Adipose tissue (tissue), 3 donors: ENCODE data around the gene RPEL1. TPM values are rescaled to one million over a fixed set of nuclear protein-coding genes. Genes with fewer than 3 reads are reported as not detected.
"Not testable (repeated sequence)": the region's sequence is repeated elsewhere in the genome, so short reads cannot be mapped to it uniquely, and the experiment has no call there.

Experiments
- H3K27ac ChIP-seq: one replicate; pipeline ENCODE4 v1.5.1; 2013; ENCODE audit warnings: low read depth, low read length
- WGBS, 3 donors: extraction: QIAGEN DNeasy Blood & Tissue Kit; methylation state at CpG; one replicate each; pipeline ENCODE4 v1.1.7; 2013; 5-methylcytosine and 5-hydroxymethylcytosine counted together
- polyA plus RNA-seq, 3 donors: library from polyadenylated mRNA; stranded (reverse); fragments of 200-250 nt; gene quantifications; one replicate each; pipeline ENCODE4 v1.2.3, GENCODE V29; 2013
- donor health status: healthy with polysubstance abuse.
- donor health status: Bipolar disorder and iron deficiency.
- donor health status: healthy.

RPEL1 gene
- polyA plus RNA-seq, result not detected

- H3K27ac ChIP-seq, result not testable (repeated sequence)
- WGBS, 3 donors, result 86 to 92% (median 88%) methylated on average over 7 of the region's 7 CpGs
These were observed at the start of gene RPEL1 for GRCh38 chr10:103245587-103245986. Gene RPEL1, plus strand, starts transcription at chr10:103245887. Its CDS starts 110 bp downstream, at chr10:103245997.

GRCh38 chr10:103196516-103196915 is 49.2 kb upstream of the RPEL1 start:
- 57 to 73% (median 64%) methylated on average over 2 of the region's 2 CpGs for WGBS, 3 donors
- H3K27ac ChIP-seq, result no peak overlapping the region

- WGBS, 3 donors, result 58 to 78% (median 68%) methylated on average over 3 of the region's 3 CpGs
- no peak overlapping the region for H3K27ac ChIP-seq
These were observed 48.5 kb upstream of the RPEL1 start for GRCh38 chr10:103197174-103197573.

GRCh38 chr10:103197903-103198302 is 47.8 kb upstream of the RPEL1 start:
- H3K27ac ChIP-seq, result peak overlapping the region; percentile 49
- WGBS, 3 donors, result 35 to 63% (median 50%) methylated on average over 2 of the region's 2 CpGs

GRCh38 chr10:103198648-103199047 is 47.0 kb upstream of the RPEL1 start:
- no peak overlapping the region for H3K27ac ChIP-seq
- 84 to 87% (median 86%) methylated on average over 8 of the region's 8 CpGs for WGBS, 3 donors

GRCh38 chr10:103199488-103199887 is 46.2 kb upstream of the RPEL1 start:
- no peak overlapping the region for H3K27ac ChIP-seq
- 60 to 85% (median 62%) methylated on average over 1 of the region's 1 CpG for WGBS, 3 donors

- no peak overlapping the region for H3K27ac ChIP-seq
- 53 to 81% (median 60%) methylated on average over 7 of the region's 7 CpGs for WGBS, 3 donors
These were observed 43.4 kb upstream of the RPEL1 start for GRCh38 chr10:103202319-103202718.

GRCh38 chr10:103203466-103203865 is 42.2 kb upstream of the RPEL1 start:
- 92 to 99% (median 98%) methylated on average over 3 of the region's 3 CpGs for WGBS, 3 donors
- no peak overlapping the region for H3K27ac ChIP-seq

- no peak overlapping the region for H3K27ac ChIP-seq
- 57 to 81% (median 79%) methylated on average over 8 of the region's 8 CpGs for whole genome bisulfite sequencing, 3 donors
These were observed 41.1 kb upstream of the RPEL1 start for GRCh38 chr10:103204353-103205255.

GRCh38 chr10:103205401-103205800 is 40.3 kb upstream of the RPEL1 start:
- 74 to 89% (median 85%) methylated on average over 4 of the region's 4 CpGs for WGBS, 3 donors
- not testable (repeated sequence) for H3K27ac ChIP-seq

GRCh38 chr10:103206715-103207114 is 39.0 kb upstream of the RPEL1 start:
- 69 to 76% (median 72%) methylated on average over 3 of the region's 3 CpGs for WGBS, 3 donors
- not testable (repeated sequence) for H3K27ac ChIP-seq

- WGBS, 3 donors, result 59 to 72% (median 68%) methylated on average over 2 of the region's 2 CpGs
- no peak overlapping the region for H3K27ac ChIP-seq
These were observed 38.5 kb upstream of the RPEL1 start for GRCh38 chr10:103207141-103207540.

- H3K27ac ChIP-seq, result not testable (repeated sequence)
- WGBS, 3 donors, result 54 to 65% (median 59%) methylated on average over 3 of the region's 3 CpGs
These were observed 38.0 kb upstream of the RPEL1 start for GRCh38 chr10:103207643-103208042.

- H3K27ac ChIP-seq, result not testable (repeated sequence)
- 92% methylated on average over 4 of the region's 4 CpGs for WGBS, 3 donors
These were observed 35.4 kb upstream of the RPEL1 start for GRCh38 chr10:103210262-103210661.

GRCh38 chr10:103215601-103216000 is 30.1 kb upstream of the RPEL1 start:
- 84 to 93% (median 91%) methylated on average over 5 of the region's 5 CpGs for WGBS, 3 donors

GRCh38 chr10:103216362-103216761 is 29.3 kb upstream of the RPEL1 start:
- not testable (repeated sequence) for H3K27ac ChIP-seq
- WGBS, 3 donors, result 45 to 61% (median 58%) methylated on average over 4 of the region's 4 CpGs

More at GRCh38 chr10:103215601-103216000, 30.1 kb upstream of the RPEL1 start:
- H3K27ac ChIP-seq, result no peak overlapping the region

GRCh38 chr10:103224133-103224532 is 21.6 kb upstream of the RPEL1 start:
- no peak overlapping the region for H3K27ac ChIP-seq
- WGBS, 3 donors, result 89 to 95% (median 95%) methylated on average over 4 of the region's 4 CpGs

- 44 to 83% (median 63%) methylated on average over 5 of the region's 5 CpGs for WGBS, 3 donors
- not testable (repeated sequence) for H3K27ac ChIP-seq
These were observed 21.0 kb upstream of the RPEL1 start for GRCh38 chr10:103224721-103225120.

- H3K27ac ChIP-seq, result no peak overlapping the region
These were observed 19.7 kb upstream of the RPEL1 start for GRCh38 chr10:103225939-103226338.

- H3K27ac ChIP-seq, result no peak overlapping the region
- WGBS, 3 donors, result 94 to 96% (median 96%) methylated on average over 1 of the region's 1 CpG
These were observed 18.3 kb upstream of the RPEL1 start for GRCh38 chr10:103227416-103227815.
